HepG2 (cell line): Measurements from ENCODE around the gene ATP6V0D1. TPM values are rescaled to one million over a fixed set of nuclear protein-coding genes. Genes with fewer than 3 reads are reported as not detected.

ENCODE experiments used
- EED ChIP-seq: sonication (generic); formaldehyde crosslinking; IDR thresholded peaks from 2 replicates; pipeline ENCODE4 v1.5.0; 2020; ENCODE audit warnings: mild to moderate bottlenecking, missing genetic modification reagents
- HIVEP1 ChIP-seq: sonication (generic); formaldehyde crosslinking; IDR thresholded peaks from 2 replicates; pipeline ENCODE4 v1.4.0; 2020; ENCODE audit warnings: mild to moderate bottlenecking, missing genetic modification reagents
- MAZ ChIP-seq, 2 experiments: sonication (generic) in 1 of 2; formaldehyde crosslinking in 1 of 2; IDR thresholded peaks; 2 replicates each; pipeline versions ENCODE4 v1.5.0 to v1.6.1; 2012 to 2020; ENCODE audit warnings: low read depth in 2 of 2, mild to moderate bottlenecking in 2 of 2, borderline replicate concordance in 1 of 2, improper control_type of control experiment in 1 of 2, low read length in 1 of 2, missing genetic modification reagents in 1 of 2, moderate library complexity in 1 of 2
- MIER2 ChIP-seq: IDR thresholded peaks from 2 replicates; pipeline ENCODE4 v1.6.1; 2016; ENCODE audit warnings: missing biosample characterization, missing genetic modification reagents
- POGZ ChIP-seq: sonication (generic); formaldehyde crosslinking; IDR thresholded peaks from 2 replicates; pipeline ENCODE4 v1.4.0; 2020; ENCODE audit warnings: mild to moderate bottlenecking, missing genetic modification reagents
- SKI ChIP-seq: fragments of 450-650 bp; IDR thresholded peaks from one replicate; pipeline ENCODE4 v1.6.1; 2018; ENCODE audit warnings: mild to moderate bottlenecking; ENCODE audit not compliant: partially characterized antibody
- ZFY ChIP-seq: sonication (generic); formaldehyde crosslinking; IDR thresholded peaks from 2 replicates; pipeline ENCODE4 v1.4.0; 2020; ENCODE audit warnings: missing genetic modification reagents
- ZKSCAN1 ChIP-seq: fragments of 150-350 bp; IDR thresholded peaks from 2 replicates; pipeline ENCODE4 v1.6.1; 2014; ENCODE audit warnings: low read length
- ZNF263 ChIP-seq: sonication (generic); formaldehyde crosslinking; IDR thresholded peaks from 2 replicates; pipeline ENCODE4 v1.4.0; 2020; ENCODE audit warnings: missing genetic modification reagents
- ZNF430 ChIP-seq: sonication (generic); formaldehyde crosslinking; IDR thresholded peaks from 2 replicates; pipeline ENCODE4 v1.9.0; 2021; ENCODE audit warnings: mild to moderate bottlenecking, missing genetic modification reagents
- ZNF563 ChIP-seq: sonication (generic); formaldehyde crosslinking; IDR thresholded peaks from 2 replicates; pipeline ENCODE4 v1.8.0; 2022; ENCODE audit warnings: mild to moderate bottlenecking, moderate library complexity, missing genetic modification reagents
- ZNF687 ChIP-seq: sonication (generic); formaldehyde crosslinking; IDR thresholded peaks from 2 replicates; pipeline ENCODE4 v1.5.1; 2020; ENCODE audit warnings: mild to moderate bottlenecking, missing genetic modification reagents, moderate library complexity
- ZNF746 ChIP-seq: sonication (generic); formaldehyde crosslinking; IDR thresholded peaks from 2 replicates; pipeline ENCODE4 v1.8.0; 2022; ENCODE audit warnings: mild to moderate bottlenecking, missing genetic modification reagents
- ZNF790 ChIP-seq: sonication (generic); formaldehyde crosslinking; IDR thresholded peaks from 2 replicates; pipeline ENCODE4 v1.8.0; 2022; ENCODE audit warnings: missing genetic modification reagents, mild to moderate bottlenecking, borderline replicate concordance
- ZNF800 ChIP-seq: sonication (generic); formaldehyde crosslinking; IDR thresholded peaks from 2 replicates; pipeline ENCODE4 v1.4.0; 2020; ENCODE audit warnings: missing genetic modification reagents
- ZNF878 ChIP-seq: sonication (generic); formaldehyde crosslinking; IDR thresholded peaks from 2 replicates; pipeline ENCODE4 v1.8.1; 2023; ENCODE audit warnings: mild to moderate bottlenecking, missing genetic modification reagents, moderate library complexity
- polyA plus RNA-seq, 8 experiments: library from polyadenylated mRNA; depleted of rRNA in 3 of 8; stranded (reverse) in 7 of 8; unstranded in 1 of 8; fragments of >200 nt; fragmentation: Illumina TruSeq in 4 of 8; extraction: Trizol in 4 of 8; gene quantifications; 2 replicates each; pipeline versions ENCODE4 v1.2.1 to v1.2.3, GENCODE V29; 2011 to 2016; ENCODE audit warnings: low read depth in 4 of 8, missing spikeins in 1 of 8, mixed read lengths in 1 of 8; ENCODE audit not compliant: insufficient read depth in 1 of 8
- total RNA-seq, 5 experiments: library from RNA; depleted of rRNA; stranded (reverse); fragments of >200 nt; fragmentation: Illumina TruSeq; extraction: Trizol; gene quantifications; 2 replicates each; pipeline ENCODE4 v1.2.3, GENCODE V29; 2016; ENCODE audit warnings: low read depth in 1 of 5
- TF ChIP-seq, protein P1 (sequence below): sonication (generic); formaldehyde crosslinking; IDR thresholded peaks from 2 replicates; pipeline ENCODE4 v1.9.0; 2021; ENCODE audit warnings: missing genetic modification reagents, borderline replicate concordance
- TF ChIP-seq, protein P2 (sequence below): sonication (generic); formaldehyde crosslinking; IDR thresholded peaks from 2 replicates; pipeline ENCODE4 v1.4.0; 2020; ENCODE audit warnings: missing genetic modification reagents

The ATP6V0D1 gene
- total and polyA plus RNA-seq, 2 of the 13 experiments (the other 11 are each of a cell fraction or from before 2014, with no cell fraction given), result 51.1 to 61.3 TPM

DNA sequence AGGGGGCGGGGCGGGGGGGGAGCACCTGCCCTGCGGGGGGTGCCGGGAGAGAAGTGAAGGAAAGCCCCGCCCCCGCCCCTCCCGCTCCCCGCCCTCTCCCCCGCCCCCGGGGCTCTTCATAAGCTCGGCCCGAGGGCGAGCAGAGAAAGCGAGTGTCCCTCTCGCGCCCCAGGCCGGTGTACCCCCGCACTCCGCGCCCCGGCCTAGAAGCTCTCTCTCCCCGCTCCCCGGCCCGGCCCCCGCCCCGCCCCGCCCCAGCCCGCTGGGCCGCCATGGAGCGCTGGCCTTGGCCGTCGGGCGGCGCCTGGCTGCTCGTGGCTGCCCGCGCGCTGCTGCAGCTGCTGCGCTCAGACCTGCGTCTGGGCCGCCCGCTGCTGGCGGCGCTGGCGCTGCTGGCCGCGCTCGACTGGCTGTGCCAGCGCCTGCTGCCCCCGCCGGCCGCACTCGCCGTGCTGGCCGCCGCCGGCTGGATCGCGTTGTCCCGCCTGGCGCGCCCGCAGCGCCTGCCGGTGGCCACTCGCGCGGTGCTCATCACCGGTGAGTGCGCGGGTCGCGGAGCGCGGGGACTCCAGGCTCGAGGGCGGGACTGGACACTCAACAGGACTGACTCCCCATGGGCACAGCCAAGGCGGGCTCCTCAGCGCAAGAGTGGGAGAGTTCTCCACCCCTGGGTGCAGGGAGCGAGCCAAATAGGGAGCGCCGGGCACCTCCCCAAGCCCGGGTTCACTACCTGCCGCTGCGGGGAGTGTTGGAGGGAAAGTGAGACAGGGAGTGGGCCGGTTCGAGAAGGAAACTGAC is 49.8 kb downstream of the ATP6V0D1 start, which contains the start of gene HSD11B2 (continued):
- TF ChIP-seq, protein P1, sequence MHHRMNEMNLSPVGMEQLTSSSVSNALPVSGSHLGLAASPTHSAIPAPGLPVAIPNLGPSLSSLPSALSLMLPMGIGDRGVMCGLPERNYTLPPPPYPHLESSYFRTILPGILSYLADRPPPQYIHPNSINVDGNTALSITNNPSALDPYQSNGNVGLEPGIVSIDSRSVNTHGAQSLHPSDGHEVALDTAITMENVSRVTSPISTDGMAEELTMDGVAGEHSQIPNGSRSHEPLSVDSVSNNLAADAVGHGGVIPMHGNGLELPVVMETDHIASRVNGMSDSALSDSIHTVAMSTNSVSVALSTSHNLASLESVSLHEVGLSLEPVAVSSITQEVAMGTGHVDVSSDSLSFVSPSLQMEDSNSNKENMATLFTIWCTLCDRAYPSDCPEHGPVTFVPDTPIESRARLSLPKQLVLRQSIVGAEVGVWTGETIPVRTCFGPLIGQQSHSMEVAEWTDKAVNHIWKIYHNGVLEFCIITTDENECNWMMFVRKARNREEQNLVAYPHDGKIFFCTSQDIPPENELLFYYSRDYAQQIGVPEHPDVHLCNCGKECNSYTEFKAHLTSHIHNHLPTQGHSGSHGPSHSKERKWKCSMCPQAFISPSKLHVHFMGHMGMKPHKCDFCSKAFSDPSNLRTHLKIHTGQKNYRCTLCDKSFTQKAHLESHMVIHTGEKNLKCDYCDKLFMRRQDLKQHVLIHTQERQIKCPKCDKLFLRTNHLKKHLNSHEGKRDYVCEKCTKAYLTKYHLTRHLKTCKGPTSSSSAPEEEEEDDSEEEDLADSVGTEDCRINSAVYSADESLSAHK, result no peak
- TF ChIP-seq MIER2 (CRISPR knock-in tag), result no peak
- TF ChIP-seq, protein P2, sequence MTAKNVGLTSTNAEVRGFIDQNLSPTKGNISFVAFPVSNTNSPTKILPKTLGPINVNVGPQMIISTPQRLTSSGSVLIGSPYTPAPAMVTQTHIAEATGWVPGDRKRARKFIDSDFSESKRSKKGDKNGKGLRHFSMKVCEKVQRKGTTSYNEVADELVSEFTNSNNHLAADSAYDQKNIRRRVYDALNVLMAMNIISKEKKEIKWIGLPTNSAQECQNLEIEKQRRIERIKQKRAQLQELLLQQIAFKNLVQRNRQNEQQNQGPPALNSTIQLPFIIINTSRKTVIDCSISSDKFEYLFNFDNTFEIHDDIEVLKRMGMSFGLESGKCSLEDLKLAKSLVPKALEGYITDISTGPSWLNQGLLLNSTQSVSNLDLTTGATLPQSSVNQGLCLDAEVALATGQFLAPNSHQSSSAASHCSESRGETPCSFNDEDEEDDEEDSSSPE (CRISPR knock-in tag), result peak; percentile 25; the same call in 1 of the 2 replicates
- 0 out of 2 replicates have a peak, but pooled peaks have one; percentile 56 for TF ChIP-seq HIVEP1
- TF ChIP-seq ZNF790, result no peak; the same call in 1 of the 2 replicates
- TF ChIP-seq ZFY (CRISPR knock-in tag), result peak; percentile 70; the same call in 1 of the 2 replicates
- no peak for TF ChIP-seq EED
- peak; percentile 53 for TF ChIP-seq ZNF563
- TF ChIP-seq ZNF878, result 0 out of 2 replicates have a peak, but pooled peaks have one; percentile 3
- TF ChIP-seq ZNF687, result peak; percentile 55
- peak; percentile 93 for TF ChIP-seq ZNF800 (CRISPR knock-in tag)
- TF ChIP-seq ZNF263 (CRISPR knock-in tag), result peak; percentile 44; the same call in 1 of the 2 replicates
- peak; percentile 21; the same call in 1 of the 2 replicates for TF ChIP-seq MAZ (IDR thresholded peaks at IDR 0.05; ENCODE audit: borderline replicate concordance, low read depth, low read length)
- no peak for TF ChIP-seq MAZ (CRISPR knock-in tag; IDR thresholded peaks at IDR 0.05; ENCODE audit: low read depth)
- TF ChIP-seq SKI, result peak; percentile 90
- TF ChIP-seq POGZ, result no peak
- peak; percentile 32; the same call in 1 of the 2 replicates for TF ChIP-seq ZNF746 (CRISPR knock-in tag)
- TF ChIP-seq ZKSCAN1, result no peak
- no peak for TF ChIP-seq ZNF430 (CRISPR knock-in tag)
